K562 (cell line): ENCODE measurements around the gene SLC25A45. TPM values are rescaled to one million over a fixed set of nuclear protein-coding genes. Genes with fewer than 3 reads are reported as not detected.
A peak's percentile ranks its signal among the peaks of the same experiment; 100 is the strongest.

Experiments used
- ARID1B ChIP-seq: fragments of 450-650 bp; IDR thresholded peaks from 2 replicates; pipeline ENCODE4 v1.6.1; 2016; ENCODE audit warnings: antibody characterized with exemption, mild to moderate bottlenecking, inconsistent platforms
- CBFA2T2 ChIP-seq: fragments of 450-650 bp; conservative IDR thresholded peaks from 2 replicates; pipeline ENCODE4 v1.6.1; 2017; ENCODE audit warnings: mild to moderate bottlenecking
- CBFA2T3 ChIP-seq: fragments of 450-650 bp; IDR thresholded peaks from 2 replicates; pipeline ENCODE4 v1.6.1; 2017
- CREM ChIP-seq: IDR thresholded peaks from 2 replicates; pipeline ENCODE4 v1.6.1; 2014; ENCODE audit warnings: antibody characterized with exemption, low read depth
- DPF2 ChIP-seq: fragments of 450-650 bp; IDR thresholded peaks from 2 replicates; pipeline ENCODE4 v1.6.1; 2016
- NRF1 ChIP-seq, 2 experiments: fragments of 450-650 bp; IDR thresholded peaks in 1 of 2; conservative IDR thresholded peaks in 1 of 2; 2 replicates each; pipeline ENCODE4 v1.6.1; 2014; ENCODE audit warnings: mild to moderate bottlenecking in 2 of 2
- OTX1 ChIP-seq: fragments of 450-650 bp; formaldehyde crosslinking; IDR thresholded peaks from 2 replicates; pipeline ENCODE4 v1.4.0; 2022; ENCODE audit warnings: mild to moderate bottlenecking
- RCOR1 ChIP-seq, 2 experiments: IDR thresholded peaks; 2 replicates each; pipeline ENCODE4 v1.6.1; 2012; ENCODE audit warnings: low read depth in 2 of 2, low read length in 2 of 2, borderline replicate concordance in 1 of 2, improper control_type of control experiment in 1 of 2
- SP2 ChIP-seq: IDR thresholded peaks from 2 replicates; pipeline ENCODE4 v1.6.1; 2011; ENCODE audit warnings: mild to moderate bottlenecking, low read depth, low read length, moderate library complexity; ENCODE audit not compliant: poor library complexity, severe bottlenecking; ENCODE audit errors: extremely low read depth
- TCF3 ChIP-seq: sonication (generic); formaldehyde crosslinking; IDR thresholded peaks from 2 replicates; pipeline ENCODE4 v1.4.0; 2020; ENCODE audit warnings: mild to moderate bottlenecking, missing genetic modification reagents
- TEAD4 ChIP-seq, 2 experiments: sonication (generic) in 1 of 2; formaldehyde crosslinking in 1 of 2; IDR thresholded peaks; 2 replicates each; pipeline versions ENCODE4 v1.6.1 to v1.8.0; 2012 to 2022; ENCODE audit warnings: borderline replicate concordance in 1 of 2, inconsistent platforms in 1 of 2, low read length in 1 of 2, mild to moderate bottlenecking in 1 of 2, missing genetic modification reagents in 1 of 2
- ZBTB33 ChIP-seq: sonication (generic); formaldehyde crosslinking; IDR thresholded peaks from 2 replicates; pipeline ENCODE4 v1.8.1; 2023; ENCODE audit warnings: mild to moderate bottlenecking, missing genetic modification reagents
- polyA plus RNA-seq, 8 experiments: library from polyadenylated mRNA; depleted of rRNA in 4 of 8; stranded (reverse) in 5 of 8; unstranded in 3 of 8; fragments of >200 nt; fragmentation: Nextera tagmentation in 2 of 8; fragmentation: Illumina TruSeq in 1 of 8; extraction: Ambion mirVana in 2 of 8; extraction: Trizol in 1 of 8; gene quantifications; 2 replicates each; pipeline versions ENCODE4 v1.2.1 to v1.2.3, GENCODE V29; 2011 to 2014; ENCODE audit warnings: inconsistent platforms in 1 of 8, missing spikeins in 1 of 8
- total RNA-seq, 7 experiments: library from RNA; depleted of rRNA in 6 of 7; stranded (reverse); fragments of >200 nt in 6 of 7; fragmentation: Illumina TruSeq in 2 of 7; extraction: Trizol in 2 of 7; gene quantifications; 2 replicates each; pipeline versions ENCODE4 v1.2.1 to v1.2.3, GENCODE V29; 2011 to 2021; ENCODE audit warnings: low replicate concordance in 1 of 7
- TF ChIP-seq, protein P1 (sequence below): sonication (generic); formaldehyde crosslinking; IDR thresholded peaks from 2 replicates; pipeline ENCODE4 v1.9.0; 2022; ENCODE audit warnings: mild to moderate bottlenecking, missing genetic modification reagents
- TF ChIP-seq, protein P2 (sequence below): fragments of 250-450 bp; sonication (Bioruptor Pico); IDR thresholded peaks from 2 replicates; pipeline ENCODE4 v1.5.0; 2021; ENCODE audit warnings: mild to moderate bottlenecking, borderline replicate concordance

SLC25A45 gene
- total and polyA plus RNA-seq, 9 of the 15 experiments (the other 6 are each of a cell fraction or from before 2014, with no cell fraction given) = 0.15 to 2.3 (median 0.68) TPM

DNA sequence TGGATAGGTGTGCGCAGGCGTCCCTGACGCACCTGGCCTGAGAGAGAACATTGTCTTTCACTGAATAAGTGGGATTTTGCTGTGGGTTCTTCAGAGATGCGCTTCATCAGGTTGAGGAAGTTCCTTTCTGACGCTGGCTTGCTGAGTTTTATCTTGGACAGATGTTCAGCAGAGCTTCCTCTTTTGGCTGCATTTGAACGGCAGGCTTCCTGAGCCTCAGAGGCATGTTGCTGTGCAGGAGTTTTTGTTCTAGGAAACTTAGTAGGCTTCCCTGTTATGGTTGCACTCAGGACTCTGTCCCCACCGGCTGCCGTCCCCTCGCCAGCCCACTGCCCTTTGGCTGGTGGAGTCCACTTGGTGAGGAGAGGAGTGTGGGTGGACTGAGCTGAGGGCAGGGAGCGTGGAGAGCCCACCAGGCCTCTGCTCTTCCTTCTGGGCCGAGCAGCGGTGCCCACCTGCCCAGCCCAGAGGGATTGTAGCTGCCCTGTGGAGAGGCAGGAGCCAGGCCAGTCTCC lies 21.2 kb upstream of the SLC25A45 start (continued):
- TF ChIP-seq DPF2 = peak; percentile 37; the same call in 1 of the 2 replicates
- TF ChIP-seq CBFA2T2 = 0 out of 2 replicates have a peak, but pooled peaks have one; percentile 21
- peak; percentile 25; the same call in 1 of the 2 replicates for TF ChIP-seq CBFA2T3
- no peak for TF ChIP-seq SP2
- no peak for TF ChIP-seq OTX1 (CRISPR knock-in tag)
- TF ChIP-seq RCOR1 (IDR thresholded peaks at IDR 0.05; ENCODE audit: borderline replicate concordance in 1 of 2, low read depth in 2 of 2, low read length in 2 of 2) = peak in 1 of 2 experiments; percentile 29; a peak in 1 of 4 replicates
- 0 out of 4 replicates have a peak, but pooled peaks have one; percentile 26 to 43 for TF ChIP-seq NRF1 (conservative IDR thresholded peaks at IDR 0.05 in 1 of 2, IDR thresholded peaks at IDR 0.05 in 1 of 2)
- TF ChIP-seq TEAD4 (IDR thresholded peaks at IDR 0.05; ENCODE audit: low read length) = peak; percentile 64; the same call in 1 of the 2 replicates
- TF ChIP-seq TEAD4 (CRISPR knock-in tag; IDR thresholded peaks at IDR 0.05; ENCODE audit: borderline replicate concordance) = no peak
- TF ChIP-seq, protein P1, sequence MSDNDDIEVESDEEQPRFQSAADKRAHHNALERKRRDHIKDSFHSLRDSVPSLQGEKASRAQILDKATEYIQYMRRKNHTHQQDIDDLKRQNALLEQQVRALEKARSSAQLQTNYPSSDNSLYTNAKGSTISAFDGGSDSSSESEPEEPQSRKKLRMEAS (CRISPR knock-in tag) = peak; percentile 61
- TF ChIP-seq ARID1B = peak; percentile 54; the same call in 1 of the 2 replicates
- TF ChIP-seq, protein P2, sequence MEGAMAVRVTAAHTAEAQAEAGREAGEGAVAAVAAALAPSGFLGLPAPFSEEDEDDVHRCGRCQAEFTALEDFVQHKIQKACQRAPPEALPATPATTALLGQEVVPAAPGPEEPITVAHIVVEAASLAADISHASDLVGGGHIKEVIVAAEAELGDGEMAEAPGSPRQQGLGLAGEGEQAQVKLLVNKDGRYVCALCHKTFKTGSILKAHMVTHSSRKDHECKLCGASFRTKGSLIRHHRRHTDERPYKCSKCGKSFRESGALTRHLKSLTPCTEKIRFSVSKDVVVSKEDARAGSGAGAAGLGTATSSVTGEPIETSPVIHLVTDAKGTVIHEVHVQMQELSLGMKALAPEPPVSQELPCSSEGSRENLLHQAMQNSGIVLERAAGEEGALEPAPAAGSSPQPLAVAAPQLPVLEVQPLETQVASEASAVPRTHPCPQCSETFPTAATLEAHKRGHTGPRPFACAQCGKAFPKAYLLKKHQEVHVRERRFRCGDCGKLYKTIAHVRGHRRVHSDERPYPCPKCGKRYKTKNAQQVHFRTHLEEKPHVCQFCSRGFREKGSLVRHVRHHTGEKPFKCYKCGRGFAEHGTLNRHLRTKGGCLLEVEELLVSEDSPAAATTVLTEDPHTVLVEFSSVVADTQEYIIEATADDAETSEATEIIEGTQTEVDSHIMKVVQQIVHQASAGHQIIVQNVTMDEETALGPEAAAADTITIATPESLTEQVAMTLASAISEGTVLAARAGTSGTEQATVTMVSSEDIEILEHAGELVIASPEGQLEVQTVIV = no peak
- TF ChIP-seq ZBTB33 (CRISPR knock-in tag) = peak; percentile 56
- peak; percentile 47 for TF ChIP-seq TCF3
- TF ChIP-seq CREM = peak; percentile 58; the same call in 1 of the 2 replicates
- TF ChIP-seq, all 486 proteins: peak for 20
